Neural cell (in vitro differentiated cells): ENCODE measurements around the gene MACF1. TPM values are rescaled to one million over a fixed set of nuclear protein-coding genes. Genes with fewer than 3 reads are reported as not detected.

Source experiments
- H2AFZ ChIP-seq: fragments of 200-600, 300-800 bp; sonication (generic), shearing (Covaris generic); 2 replicates; pipeline ENCODE4 v1.6.0; 2014; ENCODE audit warnings: low read depth, mild to moderate bottlenecking, antibody characterized with exemption, low read length, moderate library complexity
- H3F3A ChIP-seq: fragments of 200-600 bp; shearing (Covaris generic); 2 replicates; pipeline ENCODE4 v1.6.1; 2016; ENCODE audit warnings: mild to moderate bottlenecking, moderate library complexity, mixed read lengths, antibody characterized with exemption, low read length; ENCODE audit not compliant: insufficient read depth, poor library complexity, severe bottlenecking
- H3K27ac ChIP-seq: fragments of 200-600, 300-800 bp; sonication (generic), shearing (Covaris generic); 2 replicates; pipeline ENCODE4 v1.5.1; 2014; ENCODE audit warnings: mild to moderate bottlenecking, low read length, moderate library complexity
- H3K27me3 ChIP-seq: fragments of 300-800, 200-600 bp; sonication (generic), shearing (Covaris generic); 2 replicates; pipeline ENCODE4 v1.6.0; 2014; ENCODE audit warnings: mild to moderate bottlenecking, low read depth, low read length, moderate library complexity; ENCODE audit not compliant: insufficient read depth
- H3K36me3 ChIP-seq: fragments of 300-800, 200-600 bp; sonication (generic), shearing (Covaris generic); 2 replicates; pipeline ENCODE4 v1.5.1; 2014; ENCODE audit warnings: mild to moderate bottlenecking, antibody characterized with exemption, low read length, moderate library complexity; ENCODE audit not compliant: insufficient read depth
- H3K4me2 ChIP-seq: fragments of 300-800, 200-600 bp; sonication (generic), shearing (Covaris generic); 2 replicates; pipeline ENCODE4 v1.6.0; 2014; ENCODE audit warnings: mild to moderate bottlenecking, low read length
- H3K4me3 ChIP-seq: fragments of 300-800, 200-600 bp; sonication (generic), shearing (Covaris generic); 2 replicates; pipeline ENCODE4 v1.5.1; 2014; ENCODE audit warnings: mild to moderate bottlenecking, low read length, moderate library complexity
- H3K79me2 ChIP-seq: fragments of 200-600 bp; shearing (Covaris generic); replicated peaks from 2 replicates; pipeline ENCODE4 v1.6.0; 2014; ENCODE audit warnings: mild to moderate bottlenecking, low read length, moderate library complexity; ENCODE audit not compliant: insufficient read depth
- H3K9ac ChIP-seq: fragments of 300-800, 200-600 bp; sonication (generic), shearing (Covaris generic); 2 replicates; pipeline ENCODE4 v1.6.1; 2016; ENCODE audit warnings: mild to moderate bottlenecking, low read length, mixed read lengths
- H3K9me2 ChIP-seq: fragments of 200-600 bp; shearing (Covaris generic); 2 replicates; pipeline ENCODE4 v1.6.1; 2016; ENCODE audit warnings: mild to moderate bottlenecking, low read length, mixed read lengths; ENCODE audit not compliant: insufficient read depth
- H3K9me3 ChIP-seq: fragments of 200-600, 300-800 bp; sonication (generic), shearing (Covaris generic); 2 replicates; pipeline ENCODE4 v1.6.1; 2016; ENCODE audit warnings: mild to moderate bottlenecking, mixed run types, low read length, moderate library complexity, mixed read lengths
- H4K20me1 ChIP-seq: fragments of 200-600 bp; shearing (Covaris generic); 2 replicates; pipeline ENCODE4 v1.6.1; 2016; ENCODE audit warnings: mild to moderate bottlenecking, mixed run types; ENCODE audit not compliant: insufficient read depth
- EP300 ChIP-seq: fragments of 450-650 bp; conservative IDR thresholded peaks from 2 replicates; pipeline ENCODE4 v1.6.1; 2014; ENCODE audit warnings: antibody characterized with exemption, mild to moderate bottlenecking, moderate library complexity; ENCODE audit not compliant: poor library complexity, severe bottlenecking
- EZH2 ChIP-seq: fragments of 200-600, 300-800 bp; shearing (Covaris generic), sonication (generic); IDR thresholded peaks from 2 replicates; pipeline ENCODE4 v1.6.1; 2014; ENCODE audit warnings: antibody characterized with exemption, low read length, borderline replicate concordance, mild to moderate bottlenecking; ENCODE audit not compliant: insufficient read depth, poor library complexity, severe bottlenecking
- MXI1 ChIP-seq: fragments of 450-650 bp; conservative IDR thresholded peaks from 2 replicates; pipeline ENCODE4 v1.6.1; 2014; ENCODE audit warnings: antibody characterized with exemption, mild to moderate bottlenecking; ENCODE audit not compliant: poor library complexity, severe bottlenecking
- POLR2AphosphoS5 ChIP-seq: IDR thresholded peaks from 2 replicates; pipeline ENCODE4 v1.6.1; 2012
- RAD21 ChIP-seq: fragments of 450-650 bp; conservative IDR thresholded peaks from 2 replicates; pipeline ENCODE4 v1.6.1; 2014; ENCODE audit warnings: antibody characterized with exemption, mild to moderate bottlenecking, moderate library complexity
- SMC3 ChIP-seq: fragments of 450-650 bp; conservative IDR thresholded peaks from 2 replicates; pipeline ENCODE4 v1.6.1; 2014; ENCODE audit warnings: antibody characterized with exemption, mild to moderate bottlenecking, moderate library complexity; ENCODE audit not compliant: poor library complexity
- TAF1 ChIP-seq: IDR thresholded peaks from 2 replicates; pipeline ENCODE4 v1.6.1; 2012; ENCODE audit warnings: low read depth
- polyA plus RNA-seq: library from polyadenylated mRNA; depleted of rRNA; stranded (reverse); fragments of >200 nt; gene quantifications from 2 replicates; pipeline ENCODE4 v1.2.3, GENCODE V29; 2014
- TF ChIP-seq, protein P1 (sequence below): fragments of 450-650 bp; IDR thresholded peaks from 2 replicates; pipeline ENCODE4 v1.5.1; 2014; ENCODE audit warnings: antibody characterized with exemption, mild to moderate bottlenecking, moderate library complexity; ENCODE audit not compliant: poor library complexity, severe bottlenecking
- TF ChIP-seq, protein P2 (sequence below): IDR thresholded peaks from 2 replicates; pipeline ENCODE4 v1.6.1; 2012; ENCODE audit warnings: borderline replicate concordance

Gene MACF1
- polyA plus RNA-seq, 1 donor from 2014 or later, result 176 TPM

DNA sequence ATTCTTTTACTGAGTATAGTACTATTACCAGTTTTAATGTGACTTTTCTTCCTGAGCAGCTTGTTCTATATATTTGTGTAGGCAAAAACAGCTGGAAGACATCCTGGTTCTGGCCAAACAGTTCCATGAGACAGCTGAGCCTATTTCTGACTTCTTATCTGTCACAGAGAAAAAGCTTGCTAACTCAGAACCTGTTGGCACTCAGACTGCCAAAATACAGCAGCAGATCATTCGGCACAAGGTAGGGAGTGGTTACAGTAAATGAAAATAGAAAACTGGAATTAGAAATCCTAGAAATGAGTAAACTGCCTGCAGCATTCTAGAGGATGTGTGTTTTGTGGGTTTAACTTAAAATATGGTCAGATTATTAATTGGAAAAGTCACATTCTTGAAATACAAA is 222.9 kb downstream of the MACF1 start:
- Histone ChIP-seq H3K27ac (no peak overlapping the region), H3K9me2 (no peaks in the 10 kb centered on the region), H3K4me3 (no peak overlapping the region), H2AFZ (no peak overlapping the region), H3K4me2 (no peak overlapping the region), H3K79me2 (peaks cover 6% of the 10 kb centered on the region), H3K27me3 (no peaks in the 10 kb centered on the region), H3K9ac (no peak overlapping the region), H4K20me1 (no peaks in the 10 kb centered on the region), H3K36me3 (peaks cover 23% of the 10 kb centered on the region), H3K9me3 (no peaks in the 10 kb centered on the region), H3F3A (no peaks in the 10 kb centered on the region)
- TF ChIP-seq RAD21, result no peak
- no peak for TF ChIP-seq MXI1
- TF ChIP-seq SMC3, result no peak
- TF ChIP-seq, protein P1, sequence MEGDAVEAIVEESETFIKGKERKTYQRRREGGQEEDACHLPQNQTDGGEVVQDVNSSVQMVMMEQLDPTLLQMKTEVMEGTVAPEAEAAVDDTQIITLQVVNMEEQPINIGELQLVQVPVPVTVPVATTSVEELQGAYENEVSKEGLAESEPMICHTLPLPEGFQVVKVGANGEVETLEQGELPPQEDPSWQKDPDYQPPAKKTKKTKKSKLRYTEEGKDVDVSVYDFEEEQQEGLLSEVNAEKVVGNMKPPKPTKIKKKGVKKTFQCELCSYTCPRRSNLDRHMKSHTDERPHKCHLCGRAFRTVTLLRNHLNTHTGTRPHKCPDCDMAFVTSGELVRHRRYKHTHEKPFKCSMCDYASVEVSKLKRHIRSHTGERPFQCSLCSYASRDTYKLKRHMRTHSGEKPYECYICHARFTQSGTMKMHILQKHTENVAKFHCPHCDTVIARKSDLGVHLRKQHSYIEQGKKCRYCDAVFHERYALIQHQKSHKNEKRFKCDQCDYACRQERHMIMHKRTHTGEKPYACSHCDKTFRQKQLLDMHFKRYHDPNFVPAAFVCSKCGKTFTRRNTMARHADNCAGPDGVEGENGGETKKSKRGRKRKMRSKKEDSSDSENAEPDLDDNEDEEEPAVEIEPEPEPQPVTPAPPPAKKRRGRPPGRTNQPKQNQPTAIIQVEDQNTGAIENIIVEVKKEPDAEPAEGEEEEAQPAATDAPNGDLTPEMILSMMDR, result no peak
- TF ChIP-seq EP300, result no peak
- TF ChIP-seq, protein P2, sequence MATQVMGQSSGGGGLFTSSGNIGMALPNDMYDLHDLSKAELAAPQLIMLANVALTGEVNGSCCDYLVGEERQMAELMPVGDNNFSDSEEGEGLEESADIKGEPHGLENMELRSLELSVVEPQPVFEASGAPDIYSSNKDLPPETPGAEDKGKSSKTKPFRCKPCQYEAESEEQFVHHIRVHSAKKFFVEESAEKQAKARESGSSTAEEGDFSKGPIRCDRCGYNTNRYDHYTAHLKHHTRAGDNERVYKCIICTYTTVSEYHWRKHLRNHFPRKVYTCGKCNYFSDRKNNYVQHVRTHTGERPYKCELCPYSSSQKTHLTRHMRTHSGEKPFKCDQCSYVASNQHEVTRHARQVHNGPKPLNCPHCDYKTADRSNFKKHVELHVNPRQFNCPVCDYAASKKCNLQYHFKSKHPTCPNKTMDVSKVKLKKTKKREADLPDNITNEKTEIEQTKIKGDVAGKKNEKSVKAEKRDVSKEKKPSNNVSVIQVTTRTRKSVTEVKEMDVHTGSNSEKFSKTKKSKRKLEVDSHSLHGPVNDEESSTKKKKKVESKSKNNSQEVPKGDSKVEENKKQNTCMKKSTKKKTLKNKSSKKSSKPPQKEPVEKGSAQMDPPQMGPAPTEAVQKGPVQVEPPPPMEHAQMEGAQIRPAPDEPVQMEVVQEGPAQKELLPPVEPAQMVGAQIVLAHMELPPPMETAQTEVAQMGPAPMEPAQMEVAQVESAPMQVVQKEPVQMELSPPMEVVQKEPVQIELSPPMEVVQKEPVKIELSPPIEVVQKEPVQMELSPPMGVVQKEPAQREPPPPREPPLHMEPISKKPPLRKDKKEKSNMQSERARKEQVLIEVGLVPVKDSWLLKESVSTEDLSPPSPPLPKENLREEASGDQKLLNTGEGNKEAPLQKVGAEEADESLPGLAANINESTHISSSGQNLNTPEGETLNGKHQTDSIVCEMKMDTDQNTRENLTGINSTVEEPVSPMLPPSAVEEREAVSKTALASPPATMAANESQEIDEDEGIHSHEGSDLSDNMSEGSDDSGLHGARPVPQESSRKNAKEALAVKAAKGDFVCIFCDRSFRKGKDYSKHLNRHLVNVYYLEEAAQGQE, result no peak
- TF ChIP-seq POLR2AphosphoS5, result no peak
- TF ChIP-seq TAF1, result no peak
- no peak for TF ChIP-seq EZH2

DNA sequence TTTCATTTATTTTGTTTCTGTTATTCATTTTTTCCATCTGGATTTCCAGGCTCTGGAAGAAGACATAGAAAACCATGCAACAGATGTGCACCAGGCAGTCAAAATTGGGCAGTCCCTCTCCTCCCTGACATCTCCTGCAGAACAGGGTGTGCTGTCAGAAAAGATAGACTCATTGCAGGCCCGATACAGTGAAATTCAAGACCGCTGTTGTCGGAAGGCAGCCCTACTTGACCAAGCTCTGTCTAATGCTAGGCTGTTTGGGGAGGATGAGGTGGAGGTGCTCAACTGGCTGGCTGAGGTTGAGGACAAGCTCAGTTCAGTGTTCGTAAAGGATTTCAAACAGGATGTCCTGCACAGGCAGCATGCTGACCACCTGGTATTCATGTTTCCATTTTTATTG is 223.4 kb downstream of the MACF1 start:
- H3K36me3 ChIP-seq, result peaks cover 26% of the 10 kb centered on the region
- no peak overlapping the region for H3K27ac ChIP-seq
- no peak for TF ChIP-seq TAF1
- no peak overlapping the region for H2AFZ ChIP-seq
- no peaks in the 10 kb centered on the region for H3K27me3 ChIP-seq
- no peak overlapping the region for H3K4me3 ChIP-seq
- no peaks in the 10 kb centered on the region for H3F3A ChIP-seq
- no peaks in the 10 kb centered on the region for H3K9me3 ChIP-seq
- peaks cover 6% of the 10 kb centered on the region for H3K79me2 ChIP-seq
- no peaks in the 10 kb centered on the region for H3K9me2 ChIP-seq
- no peak overlapping the region for H3K9ac ChIP-seq
- H3K4me2 ChIP-seq, result no peak overlapping the region
- H4K20me1 ChIP-seq, result no peaks in the 10 kb centered on the region

GRCh38 chr1:39431927-39432326 is 227.4 kb downstream of the MACF1 start:
- H2AFZ ChIP-seq, result no peak overlapping the region
- no peaks in the 10 kb centered on the region for H3K79me2 ChIP-seq
- peaks cover 5% of the 10 kb centered on the region for H3F3A ChIP-seq
- H3K9ac ChIP-seq, result no peak overlapping the region
- H3K27me3 ChIP-seq, result no peaks in the 10 kb centered on the region
- H4K20me1 ChIP-seq, result no peaks in the 10 kb centered on the region
- no peak overlapping the region for H3K27ac ChIP-seq
- H3K4me3 ChIP-seq, result no peak overlapping the region
- H3K4me2 ChIP-seq, result no peak overlapping the region
- H3K9me2 ChIP-seq, result no peaks in the 10 kb centered on the region
- peaks cover 36% of the 10 kb centered on the region for H3K36me3 ChIP-seq
- no peaks in the 10 kb centered on the region for H3K9me3 ChIP-seq
- TF ChIP-seq MXI1 (no peak), EZH2 (no peak), TAF1 (no peak), POLR2AphosphoS5 (no peak), RAD21 (no peak), SMC3 (no peak), EP300 (no peak)
- TF ChIP-seq, protein P1, result no peak
- TF ChIP-seq, protein P2, result no peak
